ENCODE data around the gene IDUA.

DNA sequence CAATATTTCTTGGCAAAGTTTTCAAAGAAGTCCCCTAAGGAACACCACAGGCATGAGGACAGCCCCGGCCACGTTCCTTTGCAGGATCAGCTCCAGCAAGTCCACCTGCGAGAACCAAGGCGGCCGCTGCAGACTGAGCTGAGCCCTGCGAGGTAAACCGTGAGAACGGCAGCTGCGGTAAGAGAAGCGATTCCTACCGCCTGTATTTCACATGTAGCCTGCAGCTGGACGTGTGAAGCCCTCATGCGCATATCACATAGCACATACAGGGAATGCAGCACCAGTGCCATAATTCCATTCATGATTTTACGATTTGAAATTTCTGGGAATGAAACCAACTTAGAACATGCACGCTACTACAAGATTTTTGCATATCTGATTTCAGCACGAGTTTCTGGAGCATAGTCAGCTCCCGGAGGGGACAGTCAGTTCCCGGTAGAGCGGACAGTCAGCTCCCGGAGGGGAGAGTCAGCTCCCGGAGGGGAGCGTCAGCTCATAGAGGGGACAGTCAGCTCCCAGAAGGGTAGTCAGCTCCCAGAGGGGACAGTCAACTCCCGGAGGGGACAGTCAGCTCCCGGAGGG is 66.3 kb downstream of the IDUA start:
- TF ChIP-seq CTCF (IDR thresholded peaks at IDR 0.05), result no peak
- TF ChIP-seq POLR2AphosphoS5 (IDR thresholded peaks at IDR 0.05), result no peak
